LNCaP clone FGC (cell line): ENCODE measurements around the gene C4orf50.
A peak's percentile ranks its signal among the peaks of the same experiment; 100 is the strongest.

Experiments used
- DNase-seq: peaks from one replicate; pipeline ENCODE4 v3.0.0-alpha.2; 2011; ENCODE audit warnings: low read depth
- H3K4me3 ChIP-seq: 2 replicates; pipeline ENCODE4 v1.5.1; 2011; ENCODE audit warnings: mild to moderate bottlenecking, low read depth, low read length, control low read depth
- CTCF ChIP-seq: IDR thresholded peaks from 2 replicates; pipeline ENCODE4 v1.5.1; 2012; ENCODE audit warnings: mild to moderate bottlenecking; ENCODE audit not compliant: control insufficient read depth, insufficient read depth; ENCODE audit errors: extremely low read depth

C4orf50 gene

DNA sequence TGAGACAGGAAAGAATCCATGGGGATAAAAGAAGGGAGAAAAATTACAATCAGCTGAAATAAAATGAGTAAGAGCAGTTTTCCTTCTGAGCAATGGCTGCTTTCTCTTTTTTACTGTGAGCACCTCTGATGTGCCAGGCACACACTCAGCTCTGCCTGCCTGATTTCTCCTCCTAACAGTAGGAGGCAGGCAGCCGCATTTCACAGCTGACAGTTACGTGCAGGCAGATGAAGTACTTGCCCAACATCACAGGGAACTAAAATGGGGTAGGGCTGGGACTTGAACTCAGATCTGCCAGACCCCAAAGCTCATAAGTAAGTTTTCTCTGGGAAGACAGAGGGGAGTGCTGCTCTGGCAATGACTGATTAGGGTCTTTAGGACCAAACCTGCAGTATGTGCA lies 54.6 kb downstream of the C4orf50 start:
- 0 out of 2 replicates have a peak, but pooled peaks have one; percentile 17 for TF ChIP-seq CTCF
- no peak for DNase-seq
- no peak overlapping the region for H3K4me3 ChIP-seq

- no peak for DNase-seq
- no peak for TF ChIP-seq CTCF
- no peak overlapping the region for H3K4me3 ChIP-seq
These were observed 55.8 kb downstream of the C4orf50 start for GRCh38 chr4:5962416-5962815.

DNA sequence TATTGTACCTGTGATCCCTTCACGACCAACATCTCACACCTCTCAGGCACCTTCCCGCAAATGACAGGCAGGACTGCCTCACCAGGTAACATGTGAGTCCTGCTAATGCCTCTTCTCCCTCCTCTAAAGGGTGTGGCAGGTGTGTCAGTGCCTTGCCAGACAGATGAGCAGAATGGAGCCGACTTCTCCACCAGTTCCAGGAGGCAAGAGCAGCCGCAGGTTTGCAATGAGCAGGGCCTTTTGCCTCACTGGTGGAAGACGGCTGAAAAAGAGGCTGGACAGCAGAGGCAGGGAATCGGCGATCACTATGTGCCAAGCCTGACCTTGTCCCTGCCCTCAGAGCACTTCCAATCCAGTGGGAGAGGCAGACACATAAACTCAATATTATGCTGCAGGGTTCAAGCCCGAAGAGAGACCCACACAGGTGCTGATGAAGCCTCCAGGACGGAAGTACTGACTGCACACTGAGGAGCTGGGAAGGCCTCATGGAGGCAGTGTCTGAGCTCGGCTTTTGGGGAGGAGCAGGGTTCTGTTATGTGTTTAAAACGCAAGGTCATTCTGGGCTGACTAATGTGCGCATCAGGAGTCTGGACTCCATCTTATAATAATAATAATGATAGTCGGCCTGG lies 57.9 kb downstream of the C4orf50 start:
- TF ChIP-seq CTCF, result no peak
- no peak for DNase-seq
- H3K4me3 ChIP-seq, result no peak overlapping the region

GRCh38 chr4:5959211-5959982 lies 58.8 kb downstream of the C4orf50 start:
- no peak for TF ChIP-seq CTCF
- no peak for DNase-seq
- H3K4me3 ChIP-seq, result no peak overlapping the region

- no peak for TF ChIP-seq CTCF
- H3K4me3 ChIP-seq, result no peak overlapping the region
These were observed 60.0 kb downstream of the C4orf50 start for GRCh38 chr4:5958199-5958735.

DNA sequence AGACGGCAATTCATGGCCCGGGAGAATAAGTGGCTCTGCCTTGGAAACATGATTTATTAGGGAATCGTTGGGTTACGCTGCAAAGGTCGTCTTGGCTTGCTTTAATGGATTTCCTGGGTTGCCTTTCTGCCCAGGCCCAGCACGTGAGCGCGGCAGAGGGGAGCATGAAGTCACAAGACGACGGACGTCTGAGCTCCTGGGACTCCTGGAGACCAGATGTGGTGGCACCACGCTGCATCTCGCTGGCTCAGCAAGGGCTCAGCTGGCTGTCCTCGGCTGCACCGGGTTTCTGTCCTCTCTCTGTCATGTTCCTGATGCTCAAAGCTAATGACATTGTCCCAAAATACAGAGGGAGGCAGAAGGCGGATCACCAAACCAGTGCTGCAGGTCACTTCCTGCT lies 61.2 kb downstream of the C4orf50 start:
- H3K4me3 ChIP-seq, result no peak overlapping the region
- no peak for DNase-seq
- no peak for TF ChIP-seq CTCF

More at GRCh38 chr4:5958199-5958735, 60.0 kb downstream of the C4orf50 start:
- DNase-seq, result no peak
